NOMO-1 treated with dmso at 0.1 percent for 144 hours (cell line): Measurements from ENCODE around the gene KAT6B.

ENCODE experiments used
- DNase-seq: peaks from one replicate; lab custom pipeline; 2025; ENCODE audit not compliant: unreplicated experiment; lab: John Stamatoyannopoulos, UW

The KAT6B gene

GRCh38 chr10:74977913-74978847 lies 151.8 kb downstream of the KAT6B start:
- no peak for DNase-seq

GRCh38 chr10:74981831-74982633 lies 155.6 kb downstream of the KAT6B start:
- no peak for DNase-seq

- DNase-seq, result no peak
Measured at GRCh38 chr10:74982634-74982982, 156.2 kb downstream of the KAT6B start.

- no peak for DNase-seq
Measured at GRCh38 chr10:74983383-74983782, 157.0 kb downstream of the KAT6B start.

GRCh38 chr10:74987339-74988053 lies 161.1 kb downstream of the KAT6B start:
- DNase-seq, result no peak

- no peak for DNase-seq
Measured at GRCh38 chr10:74988054-74988775, 161.8 kb downstream of the KAT6B start.

GRCh38 chr10:74988832-74989561 lies 162.6 kb downstream of the KAT6B start:
- no peak for DNase-seq

GRCh38 chr10:74991435-74991834 lies 165.0 kb downstream of the KAT6B start:
- no peak for DNase-seq

GRCh38 chr10:74992068-74992467 lies 165.7 kb downstream of the KAT6B start:
- no peak for DNase-seq

- DNase-seq, result no peak
Measured at GRCh38 chr10:74993649-74994048, 167.2 kb downstream of the KAT6B start.

GRCh38 chr10:74994854-74995253 lies 168.5 kb downstream of the KAT6B start:
- no peak for DNase-seq

- no peak for DNase-seq
Measured at GRCh38 chr10:74995806-74996205, 169.4 kb downstream of the KAT6B start.

- DNase-seq, result no peak
Measured at GRCh38 chr10:74997163-74997562, 170.8 kb downstream of the KAT6B start.

- DNase-seq, result no peak
Measured at GRCh38 chr10:75000748-75001321, 174.4 kb downstream of the KAT6B start.

GRCh38 chr10:75001715-75002350 lies 175.4 kb downstream of the KAT6B start:
- no peak for DNase-seq

GRCh38 chr10:75002351-75002725 lies 175.9 kb downstream of the KAT6B start:
- no peak for DNase-seq

GRCh38 chr10:75002967-75003594 lies 176.7 kb downstream of the KAT6B start:
- no peak for DNase-seq

- no peak for DNase-seq
Measured at GRCh38 chr10:75003891-75004290, 177.5 kb downstream of the KAT6B start.

GRCh38 chr10:75007646-75008045 lies 181.2 kb downstream of the KAT6B start:
- DNase-seq, result no peak
